Measurements from ENCODE around the gene PDZD2. TPM values are rescaled to one million over a fixed set of nuclear protein-coding genes. Genes with fewer than 3 reads are reported as not detected.

Gene PDZD2
- 3.7 and 6.8 TPM in 2 replicates for total RNA-seq

DNA sequence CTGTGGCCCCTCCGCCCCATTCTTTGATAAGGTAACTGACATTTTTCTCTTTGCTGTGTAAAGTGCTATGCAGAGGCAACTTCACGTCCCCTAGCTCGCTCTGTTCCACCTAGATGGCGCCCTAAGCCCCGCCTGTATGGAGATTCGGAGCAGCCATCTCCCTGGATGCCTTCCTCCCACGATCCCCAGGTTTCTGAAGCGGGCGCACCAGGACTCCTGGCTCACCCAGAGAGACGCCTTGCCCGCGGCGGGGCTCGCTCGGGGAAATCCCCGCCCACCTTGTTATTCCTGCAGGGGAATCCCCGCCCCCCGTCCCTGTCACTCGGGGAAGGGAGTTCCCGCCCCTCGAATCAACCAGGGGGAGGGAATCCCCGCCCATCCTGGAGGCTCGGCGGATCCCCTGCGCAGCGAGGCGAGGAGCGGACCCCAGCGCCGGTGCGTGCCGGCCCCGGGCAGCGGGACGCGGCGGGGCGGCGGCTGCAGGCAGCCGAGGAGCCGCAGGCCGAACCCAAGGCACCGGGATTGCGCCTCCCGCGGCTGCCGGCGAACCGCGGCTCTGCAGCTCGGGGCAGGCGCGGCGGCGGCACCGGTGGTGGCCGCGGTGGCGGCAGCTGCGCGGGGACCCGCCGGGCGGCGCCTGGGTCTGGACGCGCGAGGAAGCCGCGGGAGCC is at the start of gene PDZD2:
Gene PDZD2, plus strand, starts transcription at position 384 of the 671 bp plus-strand sequence.

Other genes starting within 250 kb of the PDZD2 start
- gene DROSHA, start 107.0 kb upstream of the PDZD2 start, total RNA-seq: 32.1 and 50.8 TPM in 2 replicates
- 6.4 and 10.0 TPM in 2 replicates for gene C5orf22, start 106.8 kb upstream of the PDZD2 start, total RNA-seq

Data from cardiac ventricle fibroblast (primary cell).